Measurements from ENCODE around the gene SAP30BP.
A peak's percentile ranks its signal among the peaks of the same experiment; 100 is the strongest.

SAP30BP gene

GRCh38 chr17:75664099-75664549, 3.0 kb upstream of the SAP30BP start:
- no peaks in the 10 kb centered on the region for H3K27me3 ChIP-seq (ENCODE audit: control insufficient read depth, insufficient read depth, low read length, poor library complexity, severe bottlenecking)
- H3K4me1 ChIP-seq (ENCODE audit: control insufficient read depth, insufficient read depth, low read length) = no peaks in the 10 kb centered on the region
- H3K4me3 ChIP-seq (ENCODE audit: insufficient read depth, low read depth, low read length) = no peak overlapping the region
- no peak overlapping the region for H3K27ac ChIP-seq (ENCODE audit: insufficient read depth, low read depth, low read length, poor library complexity, severe bottlenecking)
- H3K36me3 ChIP-seq (ENCODE audit: control insufficient read depth, insufficient read depth, low read length) = peaks cover 17% of the 10 kb centered on the region
- 92 to 95% methylated on average over 1 of the region's 3 CpGs for WGBS, 2 experiments
- H3K9me3 ChIP-seq (ENCODE audit: control insufficient read depth, low read length) = no peaks in the 10 kb centered on the region

DNA sequence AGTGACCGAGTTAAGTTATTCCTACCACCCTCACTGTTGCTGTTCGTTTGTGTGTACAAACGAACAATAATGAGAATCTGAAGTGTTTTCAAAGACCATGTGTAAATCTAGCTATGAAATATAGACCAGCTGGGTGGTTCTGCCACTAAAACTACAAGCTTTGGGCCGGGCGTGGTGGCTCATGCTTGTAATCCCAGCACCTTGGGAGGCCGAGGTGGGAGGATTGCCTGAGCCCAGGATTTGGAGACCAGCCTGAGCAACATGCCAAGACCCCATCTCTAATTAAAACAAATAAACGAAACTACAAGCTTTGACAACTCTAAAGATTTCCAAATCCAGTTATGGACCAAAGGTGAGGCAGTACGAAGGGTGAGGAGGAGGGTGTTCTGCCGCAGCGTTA, 1.2 kb upstream of the SAP30BP start:
- no peak overlapping the region for H3K27ac ChIP-seq (ENCODE audit: insufficient read depth, low read depth, low read length, poor library complexity, severe bottlenecking)
- no peaks in the 10 kb centered on the region for H3K4me1 ChIP-seq (ENCODE audit: control insufficient read depth, insufficient read depth, low read length)
- H3K4me3 ChIP-seq (ENCODE audit: insufficient read depth, low read depth, low read length) = peak overlapping the region; percentile 85
- peaks cover 12% of the 10 kb centered on the region for H3K36me3 ChIP-seq (ENCODE audit: control insufficient read depth, insufficient read depth, low read length)
- no peaks in the 10 kb centered on the region for H3K9me3 ChIP-seq (ENCODE audit: control insufficient read depth, low read length)
- WGBS, 2 experiments = 92 to 93% methylated on average over 10 of the region's 10 CpGs
- H3K27me3 ChIP-seq (ENCODE audit: control insufficient read depth, insufficient read depth, low read length, poor library complexity, severe bottlenecking) = no peaks in the 10 kb centered on the region

DNA sequence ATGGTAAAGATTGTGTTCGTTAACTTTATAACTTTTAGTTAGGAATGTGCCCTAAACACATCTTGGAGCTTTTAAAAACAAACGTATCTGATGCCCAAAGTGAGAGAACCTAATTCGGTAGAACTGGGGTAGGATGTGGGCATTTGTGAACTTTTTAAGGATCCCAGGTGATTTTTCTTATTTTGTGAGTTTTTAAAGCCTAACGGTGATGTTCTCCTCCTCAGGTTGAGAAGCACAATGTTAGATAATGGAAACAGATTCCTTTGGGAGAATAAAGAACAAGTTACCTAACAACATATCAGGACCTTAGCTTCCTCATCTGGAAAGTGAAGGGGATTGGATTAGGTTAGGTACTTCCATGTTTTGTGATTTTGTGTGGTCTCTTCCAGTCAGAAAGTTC, 687 bp downstream of the SAP30BP start:
- WGBS, 2 experiments = 9 to 11% methylated on average over 4 of the region's 4 CpGs

GRCh38 chr17:75668489-75668888, 1.4 kb downstream of the SAP30BP start:
- Histone ChIP-seq H3K36me3 (ENCODE audit: control insufficient read depth, insufficient read depth, low read length) (peaks cover 19% of the 10 kb centered on the region), H3K4me1 (ENCODE audit: control insufficient read depth, insufficient read depth, low read length) (no peaks in the 10 kb centered on the region), H3K27ac (ENCODE audit: insufficient read depth, low read depth, low read length, poor library complexity, severe bottlenecking) (no peak overlapping the region), H3K27me3 (ENCODE audit: control insufficient read depth, insufficient read depth, low read length, poor library complexity, severe bottlenecking) (no peaks in the 10 kb centered on the region), H3K4me3 (ENCODE audit: insufficient read depth, low read depth, low read length) (no peak overlapping the region), H3K9me3 (ENCODE audit: control insufficient read depth, low read length) (no peaks in the 10 kb centered on the region)
- WGBS, 2 experiments = 91 to 93% methylated on average over 4 of the region's 4 CpGs

More for the DNA sequence above, 687 bp downstream of the SAP30BP start:
- Histone ChIP-seq H3K36me3 (ENCODE audit: control insufficient read depth, insufficient read depth, low read length) (peaks cover 20% of the 10 kb centered on the region), H3K27me3 (ENCODE audit: control insufficient read depth, insufficient read depth, low read length, poor library complexity, severe bottlenecking) (no peaks in the 10 kb centered on the region), H3K9me3 (ENCODE audit: control insufficient read depth, low read length) (no peaks in the 10 kb centered on the region), H3K27ac (ENCODE audit: insufficient read depth, low read depth, low read length, poor library complexity, severe bottlenecking) (no peak overlapping the region), H3K4me3 (ENCODE audit: insufficient read depth, low read depth, low read length) (peak overlapping the region; percentile 85), H3K4me1 (ENCODE audit: control insufficient read depth, insufficient read depth, low read length) (no peaks in the 10 kb centered on the region)

DNA sequence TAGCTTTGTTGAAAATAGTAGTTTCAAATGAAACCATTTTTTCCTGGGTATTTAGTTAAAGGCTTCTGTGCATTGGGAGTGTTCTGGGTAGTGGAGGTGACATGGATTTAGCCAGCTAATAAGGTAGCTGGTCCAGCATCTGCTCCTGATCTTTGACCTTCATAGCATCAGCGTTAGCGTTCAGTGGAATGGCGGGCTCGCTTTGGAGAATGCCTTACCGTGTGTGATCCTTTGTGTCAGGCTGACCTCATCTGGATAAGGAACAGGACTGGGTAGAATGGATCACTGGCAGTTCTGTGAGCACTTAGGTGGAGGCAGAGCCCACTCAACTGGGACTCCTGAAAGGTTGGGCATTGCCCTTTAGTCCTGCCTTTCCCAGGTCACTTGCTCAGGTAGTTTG, 3.7 kb downstream of the SAP30BP start:
- Histone ChIP-seq H3K4me3 (ENCODE audit: insufficient read depth, low read depth, low read length) (no peak overlapping the region), H3K27me3 (ENCODE audit: control insufficient read depth, insufficient read depth, low read length, poor library complexity, severe bottlenecking) (no peaks in the 10 kb centered on the region), H3K27ac (ENCODE audit: insufficient read depth, low read depth, low read length, poor library complexity, severe bottlenecking) (no peak overlapping the region), H3K9me3 (ENCODE audit: control insufficient read depth, low read length) (no peaks in the 10 kb centered on the region), H3K36me3 (ENCODE audit: control insufficient read depth, insufficient read depth, low read length) (peaks cover 19% of the 10 kb centered on the region), H3K4me1 (ENCODE audit: control insufficient read depth, insufficient read depth, low read length) (no peaks in the 10 kb centered on the region)
- 93 to 98% methylated on average over 5 of the region's 5 CpGs for WGBS, 2 experiments

DNA sequence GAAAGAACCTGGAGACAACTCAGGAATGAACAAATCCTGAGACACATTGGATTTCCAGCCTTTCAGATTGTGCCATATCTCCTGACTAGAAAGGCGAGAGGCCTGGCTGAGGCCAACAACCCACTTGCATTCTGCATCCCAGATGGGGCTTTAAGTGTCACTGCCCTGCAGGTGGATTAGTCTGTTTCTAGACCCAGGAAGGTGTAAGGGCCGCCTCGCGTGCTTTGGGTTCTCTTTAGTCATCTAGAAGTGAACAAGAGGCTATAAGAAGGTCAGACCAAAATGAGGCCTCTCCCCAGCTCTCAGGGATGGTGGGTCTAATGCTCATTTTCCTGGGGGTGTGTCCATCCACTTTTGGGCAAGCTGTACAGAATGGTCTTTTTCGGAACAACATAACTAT, 4.9 kb downstream of the SAP30BP start:
- no peaks in the 10 kb centered on the region for H3K9me3 ChIP-seq (ENCODE audit: control insufficient read depth, low read length)
- 95 to 98% methylated on average over 5 of the region's 5 CpGs for WGBS, 2 experiments
- peaks cover 19% of the 10 kb centered on the region for H3K36me3 ChIP-seq (ENCODE audit: control insufficient read depth, insufficient read depth, low read length)
- no peak overlapping the region for H3K4me3 ChIP-seq (ENCODE audit: insufficient read depth, low read depth, low read length)
- H3K27ac ChIP-seq (ENCODE audit: insufficient read depth, low read depth, low read length, poor library complexity, severe bottlenecking) = no peak overlapping the region
- H3K4me1 ChIP-seq (ENCODE audit: control insufficient read depth, insufficient read depth, low read length) = no peaks in the 10 kb centered on the region
- H3K27me3 ChIP-seq (ENCODE audit: control insufficient read depth, insufficient read depth, low read length, poor library complexity, severe bottlenecking) = no peaks in the 10 kb centered on the region

GRCh38 chr17:75673487-75673886, 6.3 kb downstream of the SAP30BP start:
- H3K27me3 ChIP-seq (ENCODE audit: control insufficient read depth, insufficient read depth, low read length, poor library complexity, severe bottlenecking) = no peaks in the 10 kb centered on the region
- no peak overlapping the region for H3K27ac ChIP-seq (ENCODE audit: insufficient read depth, low read depth, low read length, poor library complexity, severe bottlenecking)
- no peak overlapping the region for H3K4me3 ChIP-seq (ENCODE audit: insufficient read depth, low read depth, low read length)
- H3K4me1 ChIP-seq (ENCODE audit: control insufficient read depth, insufficient read depth, low read length) = no peaks in the 10 kb centered on the region
- H3K9me3 ChIP-seq (ENCODE audit: control insufficient read depth, low read length) = no peaks in the 10 kb centered on the region
- WGBS, 2 experiments = 97% methylated on average over 3 to 4 of the region's 4 CpGs
- H3K36me3 ChIP-seq (ENCODE audit: control insufficient read depth, insufficient read depth, low read length) = peaks cover 19% of the 10 kb centered on the region

DNA sequence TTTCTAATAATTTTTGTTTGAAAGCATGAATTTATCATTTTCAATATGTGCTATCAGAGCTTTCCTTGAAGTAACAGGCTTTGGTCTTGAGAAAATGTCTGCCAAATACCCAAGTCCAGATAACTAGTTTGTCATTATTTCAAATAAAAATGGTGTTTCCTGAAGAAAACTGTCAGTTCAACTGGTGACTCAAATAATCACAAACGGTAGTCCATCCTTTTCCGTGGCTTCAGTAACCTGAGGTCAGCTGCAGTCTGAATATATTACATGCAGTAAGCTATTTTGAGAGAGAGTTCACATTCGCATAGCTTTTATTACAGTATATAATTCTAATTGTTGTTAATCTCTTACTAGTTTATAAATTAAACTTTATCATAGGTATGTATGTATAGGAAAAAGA, 9.3 kb downstream of the SAP30BP start:
- no peaks in the 10 kb centered on the region for H3K27me3 ChIP-seq (ENCODE audit: control insufficient read depth, insufficient read depth, low read length, poor library complexity, severe bottlenecking)
- WGBS, 2 experiments = 98 to 100% methylated on average over 2 of the region's 3 CpGs
- peaks cover 12% of the 10 kb centered on the region for H3K36me3 ChIP-seq (ENCODE audit: control insufficient read depth, insufficient read depth, low read length)
- no peak overlapping the region for H3K27ac ChIP-seq (ENCODE audit: insufficient read depth, low read depth, low read length, poor library complexity, severe bottlenecking)
- no peaks in the 10 kb centered on the region for H3K4me1 ChIP-seq (ENCODE audit: control insufficient read depth, insufficient read depth, low read length)
- H3K9me3 ChIP-seq (ENCODE audit: control insufficient read depth, low read length) = no peaks in the 10 kb centered on the region
- no peak overlapping the region for H3K4me3 ChIP-seq (ENCODE audit: insufficient read depth, low read depth, low read length)

DNA sequence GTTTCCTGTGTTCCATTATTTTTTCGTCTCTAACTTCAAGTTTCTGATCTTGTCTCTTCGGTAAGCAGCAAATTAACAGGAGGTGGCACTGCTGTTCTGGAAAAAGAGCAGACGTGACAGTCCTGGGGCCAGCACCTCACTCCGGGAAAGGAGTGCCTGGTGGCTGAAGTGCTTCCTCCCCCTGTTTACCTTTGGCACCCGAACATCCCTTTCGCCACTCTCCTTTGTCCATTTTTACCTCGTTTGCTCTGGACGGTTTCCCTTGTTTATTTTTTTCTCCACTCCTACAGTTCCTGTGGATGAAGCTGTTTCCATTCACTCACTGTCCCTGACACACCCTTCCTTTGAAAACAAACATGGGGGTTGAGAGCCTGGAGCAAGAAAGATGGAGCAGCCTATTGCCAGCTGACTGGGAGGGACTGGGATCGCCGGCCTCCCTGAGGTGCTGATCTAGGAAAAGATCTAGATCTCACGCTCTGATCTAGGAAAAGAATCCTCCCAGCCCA, 12.6 kb downstream of the SAP30BP start:
- Histone ChIP-seq H3K27ac (ENCODE audit: insufficient read depth, low read depth, low read length, poor library complexity, severe bottlenecking) (no peak overlapping the region), H3K9me3 (ENCODE audit: control insufficient read depth, low read length) (no peaks in the 10 kb centered on the region), H3K36me3 (ENCODE audit: control insufficient read depth, insufficient read depth, low read length) (no peaks in the 10 kb centered on the region), H3K27me3 (ENCODE audit: control insufficient read depth, insufficient read depth, low read length, poor library complexity, severe bottlenecking) (no peaks in the 10 kb centered on the region), H3K4me3 (ENCODE audit: insufficient read depth, low read depth, low read length) (no peak overlapping the region), H3K4me1 (ENCODE audit: control insufficient read depth, insufficient read depth, low read length) (no peaks in the 10 kb centered on the region)
- 89 to 95% methylated on average over 11 of the region's 11 CpGs for WGBS, 2 experiments

- Histone ChIP-seq H3K9me3 (ENCODE audit: control insufficient read depth, low read length) (no peaks in the 10 kb centered on the region), H3K36me3 (ENCODE audit: control insufficient read depth, insufficient read depth, low read length) (no peaks in the 10 kb centered on the region), H3K27me3 (ENCODE audit: control insufficient read depth, insufficient read depth, low read length, poor library complexity, severe bottlenecking) (no peaks in the 10 kb centered on the region), H3K27ac (ENCODE audit: insufficient read depth, low read depth, low read length, poor library complexity, severe bottlenecking) (no peak overlapping the region), H3K4me1 (ENCODE audit: control insufficient read depth, insufficient read depth, low read length) (no peaks in the 10 kb centered on the region), H3K4me3 (ENCODE audit: insufficient read depth, low read depth, low read length) (no peak overlapping the region)
- 94 to 95% methylated on average over 10 of the region's 10 CpGs for WGBS, 2 experiments
Measured at GRCh38 chr17:75680431-75680830, 13.3 kb downstream of the SAP30BP start.

GRCh38 chr17:75681289-75681688, 14.2 kb downstream of the SAP30BP start:
- Histone ChIP-seq H3K4me1 (ENCODE audit: control insufficient read depth, insufficient read depth, low read length) (no peaks in the 10 kb centered on the region), H3K9me3 (ENCODE audit: control insufficient read depth, low read length) (no peaks in the 10 kb centered on the region), H3K27me3 (ENCODE audit: control insufficient read depth, insufficient read depth, low read length, poor library complexity, severe bottlenecking) (no peaks in the 10 kb centered on the region), H3K27ac (ENCODE audit: insufficient read depth, low read depth, low read length, poor library complexity, severe bottlenecking) (no peak overlapping the region), H3K36me3 (ENCODE audit: control insufficient read depth, insufficient read depth, low read length) (no peaks in the 10 kb centered on the region), H3K4me3 (ENCODE audit: insufficient read depth, low read depth, low read length) (no peak overlapping the region)
- WGBS, 2 experiments = 94 to 96% methylated on average over 3 of the region's 3 CpGs

All from ectodermal cell (in vitro differentiated cells).